Hindlimb muscle (tissue), 1 donor: ENCODE results near the gene MTCL1. TPM values are rescaled to one million over a fixed set of nuclear protein-coding genes. Genes with fewer than 3 reads are reported as not detected.

ENCODE experiments used
- DNase-seq: peaks from one replicate; pipeline ENCODE4 v3.0.0-alpha.2; 2013
- polyA plus RNA-seq: library from polyadenylated mRNA; unstranded; fragments of 120-200 nt; gene quantifications from one replicate; pipeline ENCODE4 v1.2.1, GENCODE V29; 2013; ENCODE audit not compliant: insufficient read length

MTCL1 gene
- polyA plus RNA-seq, 1 donor = 26.1 TPM

DNA sequence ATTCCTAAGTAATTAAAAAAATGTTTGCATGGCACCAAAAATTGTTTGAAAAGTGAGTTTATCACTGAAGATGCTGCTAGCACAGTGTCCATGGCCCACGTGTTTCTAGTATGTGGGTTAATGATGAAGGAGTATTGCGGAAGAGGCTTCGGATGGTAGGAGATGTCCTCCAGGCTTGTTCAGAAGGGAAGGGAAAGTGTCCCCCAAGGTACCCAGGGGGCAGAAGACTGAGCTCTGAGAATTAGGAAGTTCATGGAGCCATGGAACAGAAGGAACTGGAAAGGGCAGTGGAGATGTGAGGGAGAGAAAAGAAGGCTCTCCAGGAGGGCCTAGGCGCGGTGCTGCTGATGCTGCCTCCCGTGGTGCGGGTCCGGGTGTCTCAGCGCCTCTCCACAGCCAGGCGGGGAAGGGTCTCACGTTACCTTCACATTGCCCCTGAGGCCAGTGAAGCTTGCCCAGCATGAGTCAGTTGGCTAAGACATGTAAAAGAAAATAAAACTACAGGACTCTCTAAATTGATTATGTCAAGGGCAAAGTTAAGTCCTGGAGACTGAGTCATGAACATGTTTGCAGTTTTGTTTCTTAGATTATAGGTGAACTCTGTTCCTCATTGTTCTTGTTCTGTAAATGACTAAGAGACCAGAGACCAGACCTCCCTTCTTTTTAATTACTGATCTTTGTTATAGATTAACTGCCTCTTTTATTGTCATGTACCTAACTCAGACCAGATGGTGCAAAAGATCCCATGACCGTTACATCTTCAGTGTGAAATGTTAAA is 89.0 kb downstream of the MTCL1 start:
- DNase-seq = no peak

- DNase-seq = no peak
Observed at GRCh38 chr18:8794934-8795280, 89.6 kb downstream of the MTCL1 start.

- DNase-seq = no peak
Observed at GRCh38 chr18:8795586-8796325, 90.4 kb downstream of the MTCL1 start.

DNA sequence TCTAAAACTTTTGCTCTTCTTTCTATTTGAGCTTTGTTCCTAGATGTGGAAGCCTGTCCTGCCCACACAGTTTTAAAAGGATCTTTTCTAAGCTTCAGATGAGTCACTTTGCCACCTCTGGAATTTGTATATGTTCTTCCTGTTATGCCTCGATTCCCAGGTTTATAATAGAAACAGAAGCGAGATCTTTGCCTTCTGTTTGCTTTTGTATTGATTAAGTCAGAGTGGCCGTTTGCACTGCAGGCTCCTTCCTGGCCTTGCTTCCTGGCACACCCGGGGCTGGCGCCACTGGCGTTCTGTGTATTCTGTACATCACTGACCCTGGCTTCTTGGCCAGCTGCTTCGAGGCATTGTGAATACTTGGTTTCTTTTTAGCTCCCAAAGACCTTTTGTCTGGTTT is 91.8 kb downstream of the MTCL1 start:
- DNase-seq = no peak

DNA sequence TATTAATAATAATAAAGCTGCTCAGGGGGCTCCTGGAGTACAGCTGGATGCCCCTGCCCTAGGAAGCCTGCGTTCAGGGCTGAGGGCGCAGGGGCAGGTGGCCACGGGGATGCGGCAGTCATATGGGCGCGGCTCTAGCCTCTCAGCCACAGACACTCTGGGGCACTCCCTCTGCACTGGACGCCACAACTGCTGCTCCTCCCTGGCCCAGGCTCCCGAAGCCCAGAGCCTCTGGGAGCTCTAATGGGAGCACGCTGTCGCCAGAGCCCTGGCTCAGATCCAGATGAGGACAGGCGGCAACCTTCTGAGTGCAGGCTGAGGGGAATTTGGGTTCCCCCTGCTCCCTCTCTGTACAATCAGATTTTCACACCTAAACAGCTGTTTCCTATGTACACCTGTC is 93.6 kb downstream of the MTCL1 start:
- peak; percentile 34 for DNase-seq

DNA sequence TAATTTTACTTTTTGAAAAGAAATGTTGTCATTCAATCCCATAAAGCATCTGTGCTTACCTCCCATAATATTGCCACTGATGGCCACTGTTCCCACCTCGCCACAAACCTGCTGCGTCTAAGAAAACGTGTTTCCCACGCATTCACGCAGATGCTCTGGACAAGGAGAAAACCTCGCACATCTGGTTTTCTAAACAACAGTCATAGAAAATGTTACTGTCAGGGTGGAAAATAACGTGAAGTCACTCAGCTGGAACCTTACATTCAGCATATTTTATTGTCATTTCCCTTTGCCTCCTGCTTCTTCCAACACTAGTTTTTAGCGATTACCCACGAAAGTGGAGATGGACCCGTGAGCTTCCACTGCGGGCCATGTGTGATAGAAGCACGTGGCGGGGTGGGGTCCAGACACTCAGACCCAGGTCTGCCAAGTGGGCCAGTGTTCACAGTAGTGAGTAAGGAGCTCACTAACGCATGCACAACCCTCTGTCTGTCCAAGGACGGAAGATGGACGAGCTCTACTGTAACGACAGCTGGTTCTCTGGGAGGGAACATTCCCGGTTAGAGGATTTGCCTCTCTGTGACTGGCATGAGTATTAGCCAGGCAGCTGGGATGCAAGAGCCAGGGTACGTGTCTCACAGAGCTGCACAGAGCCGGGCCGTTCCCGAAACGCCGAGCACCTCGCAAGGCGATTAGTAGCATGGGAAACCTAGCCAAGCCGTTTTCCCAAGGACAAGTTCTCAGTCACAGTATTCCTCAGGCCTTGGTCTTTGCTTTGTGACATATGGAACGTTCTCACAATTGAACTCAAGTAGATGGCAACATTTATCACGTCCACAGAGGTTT is 94.5 kb downstream of the MTCL1 start:
- DNase-seq = peak; percentile 55

- DNase-seq = no peak
Observed at GRCh38 chr18:8800445-8800844, 95.1 kb downstream of the MTCL1 start.

- DNase-seq = no peak
Observed at GRCh38 chr18:8800876-8801262, 95.5 kb downstream of the MTCL1 start.

- no peak for DNase-seq
Observed at GRCh38 chr18:8801263-8801901, 96.0 kb downstream of the MTCL1 start.

- no peak for DNase-seq
Observed at GRCh38 chr18:8802017-8802672, 96.8 kb downstream of the MTCL1 start.

DNA sequence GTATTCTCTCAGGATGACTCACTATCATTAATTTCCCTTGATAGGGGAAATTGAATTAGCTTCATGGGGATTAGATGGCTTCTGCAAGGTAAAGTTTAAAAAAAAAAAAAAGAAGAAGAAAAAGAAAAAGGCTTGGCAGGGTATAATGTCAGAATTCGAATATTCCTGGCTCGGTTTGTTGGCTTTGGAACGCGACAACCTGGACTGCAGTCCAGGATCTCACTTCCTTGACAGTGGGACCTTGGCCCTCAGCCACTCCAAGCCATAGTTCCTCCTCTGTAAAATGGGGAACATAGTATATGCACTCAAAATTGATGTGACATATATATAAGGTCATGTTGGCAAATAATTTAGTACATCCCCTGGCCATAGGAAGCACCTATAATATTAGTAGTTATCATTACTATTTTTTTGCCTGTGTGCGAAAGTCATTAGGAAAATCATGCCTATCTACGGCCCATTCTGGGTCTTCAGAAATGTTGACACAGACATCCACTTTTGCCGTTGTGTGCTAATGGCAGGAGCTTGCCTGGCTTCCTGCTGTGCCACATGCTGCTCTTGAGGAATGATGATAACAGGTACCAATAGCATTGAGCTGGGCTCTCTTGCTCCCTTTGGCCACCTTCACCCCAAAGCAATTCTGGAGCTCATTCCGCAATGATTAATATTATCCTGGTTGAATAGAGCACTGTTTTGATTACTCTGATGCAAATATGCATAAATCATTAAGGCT is 97.9 kb downstream of the MTCL1 start:
- no peak for DNase-seq

DNA sequence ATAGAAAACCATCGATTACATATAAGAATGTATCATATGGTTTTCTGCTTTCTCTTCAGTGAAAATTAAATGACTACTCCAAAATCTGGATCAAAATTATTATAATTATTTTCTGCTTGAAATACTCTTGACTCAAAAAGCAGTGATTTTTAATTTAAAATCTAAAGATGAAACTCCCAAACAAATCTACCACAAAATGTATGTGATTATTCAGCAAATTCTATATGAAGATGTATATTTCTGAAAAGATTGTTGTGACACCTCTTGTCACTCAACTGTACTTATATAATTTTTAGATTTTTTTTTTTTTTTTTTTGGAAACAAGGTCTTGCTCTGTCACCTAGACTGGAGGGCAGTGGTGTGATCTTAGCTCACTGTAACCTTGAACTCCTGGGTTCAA is 98.6 kb downstream of the MTCL1 start:
- no peak for DNase-seq

DNA sequence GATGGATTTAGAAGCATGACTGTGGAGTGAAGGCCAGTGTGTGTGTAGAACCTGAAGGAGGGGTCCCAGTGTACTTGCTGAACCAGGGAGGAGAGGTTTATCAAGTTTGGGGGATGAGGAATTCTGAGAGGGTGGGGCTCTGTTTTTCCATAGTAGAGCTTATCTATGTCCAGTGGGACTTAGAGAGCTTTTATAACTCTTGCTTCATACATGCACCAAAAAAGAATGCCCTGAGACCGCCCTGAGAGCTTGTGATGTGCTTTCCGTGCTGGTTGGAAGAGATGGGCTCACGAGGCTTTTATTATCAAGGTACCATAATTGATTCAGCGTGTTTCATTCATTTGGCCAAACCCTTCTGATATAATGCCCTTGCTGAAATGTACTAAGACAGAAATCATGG is 100.2 kb downstream of the MTCL1 start:
- DNase-seq = no peak

DNA sequence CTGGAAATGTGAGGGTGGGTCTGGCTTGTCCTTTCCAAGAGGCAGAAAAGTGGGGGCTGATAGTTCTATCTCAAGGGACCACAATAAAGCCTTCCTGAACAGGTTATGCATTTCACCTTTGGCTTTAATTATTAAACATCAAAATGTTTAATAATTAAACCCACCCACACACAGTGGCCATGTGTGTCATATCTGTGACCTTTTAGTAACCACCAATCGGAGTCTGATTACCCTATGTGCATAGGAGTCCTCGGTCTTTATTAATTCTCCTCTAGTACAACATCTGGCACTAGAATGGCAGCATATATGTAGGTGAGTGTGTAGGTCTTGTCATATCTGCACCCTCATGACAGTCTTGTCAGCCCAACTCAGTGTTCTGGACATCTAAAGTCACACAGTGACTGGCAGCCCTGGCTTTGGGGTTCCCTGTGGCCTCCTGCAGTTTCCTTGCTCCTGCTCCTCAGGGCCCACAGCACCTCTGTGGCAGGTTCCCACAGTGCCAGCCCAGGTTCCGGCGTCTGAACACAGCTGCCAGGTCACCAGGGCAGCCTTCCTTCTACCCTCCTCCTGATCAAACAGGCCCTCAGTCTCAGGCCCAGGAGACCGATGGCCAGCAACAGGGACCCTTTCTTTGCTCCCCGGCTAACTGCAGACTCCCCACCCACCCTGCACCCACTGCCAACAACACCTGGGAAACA is 100.9 kb downstream of the MTCL1 start:
- DNase-seq = no peak

- no peak for DNase-seq
Observed at GRCh38 chr18:8806798-8807487, 101.6 kb downstream of the MTCL1 start.

DNA sequence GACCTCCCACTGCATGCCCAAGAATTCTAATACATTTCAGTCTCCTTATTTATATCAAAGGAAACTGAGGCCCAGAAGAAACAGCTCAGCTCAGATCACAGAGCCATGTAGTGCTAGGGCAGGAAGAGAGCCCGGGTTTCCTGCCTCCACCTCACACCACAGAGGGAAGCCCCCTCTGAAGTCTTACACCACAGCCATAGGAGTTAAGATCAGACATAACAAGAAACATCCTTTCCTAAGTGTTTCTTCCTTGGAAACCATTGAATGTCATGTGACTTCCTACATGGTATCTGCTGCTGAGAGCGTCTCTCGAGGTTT is 102.1 kb downstream of the MTCL1 start:
- no peak for DNase-seq

GRCh38 chr18:8808001-8808400 is 102.6 kb downstream of the MTCL1 start:
- no peak for DNase-seq

DNA sequence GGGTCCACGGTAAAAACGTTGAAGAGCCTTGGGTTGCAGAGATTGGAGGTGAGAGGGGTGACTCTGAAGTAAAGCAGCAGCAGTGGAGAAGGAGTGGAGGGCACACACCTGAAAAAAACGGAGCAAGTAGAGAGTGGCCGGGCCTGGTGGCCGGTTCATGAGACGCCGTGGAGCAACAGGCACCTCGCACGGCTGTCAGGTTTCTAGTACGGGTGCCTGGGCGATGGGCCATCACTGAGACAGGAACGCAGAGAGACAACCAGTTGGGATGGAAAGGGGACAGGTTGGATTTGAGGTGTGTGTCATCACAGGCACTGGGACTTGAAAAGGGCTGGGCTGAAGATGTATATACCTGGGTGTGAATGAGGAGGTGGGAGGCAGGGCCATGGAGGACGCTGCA is 104.2 kb downstream of the MTCL1 start:
- no peak for DNase-seq

- DNase-seq = no peak
Observed at GRCh38 chr18:8810157-8810556, 104.8 kb downstream of the MTCL1 start.

- no peak for DNase-seq
Observed at GRCh38 chr18:8811115-8811514, 105.8 kb downstream of the MTCL1 start.

- DNase-seq = no peak
Observed at GRCh38 chr18:8812631-8813030, 107.3 kb downstream of the MTCL1 start.
